NCI-H1694 (cell line): ENCODE data around the gene CDC123.
"Not testable (repeated sequence)": the region's sequence is repeated elsewhere in the genome, so short reads cannot be mapped to it uniquely, and the experiment has no call there.

Source experiments
- DNase-seq: peaks from one replicate; lab custom pipeline; 2025; lab: John Stamatoyannopoulos, UW

The CDC123 gene

GRCh38 chr10:12195603-12196506 is at the start of gene CDC123, which contains the start of gene NUDT5:
Gene CDC123, plus strand, starts transcription at chr10:12196188. Its CDS starts 58 bp downstream, at chr10:12196246.
Gene NUDT5, minus strand, starts transcription at chr10:12195891. Its CDS starts 9,600 bp downstream, at chr10:12186291.
- DNase-seq = peak; percentile 78

DNA sequence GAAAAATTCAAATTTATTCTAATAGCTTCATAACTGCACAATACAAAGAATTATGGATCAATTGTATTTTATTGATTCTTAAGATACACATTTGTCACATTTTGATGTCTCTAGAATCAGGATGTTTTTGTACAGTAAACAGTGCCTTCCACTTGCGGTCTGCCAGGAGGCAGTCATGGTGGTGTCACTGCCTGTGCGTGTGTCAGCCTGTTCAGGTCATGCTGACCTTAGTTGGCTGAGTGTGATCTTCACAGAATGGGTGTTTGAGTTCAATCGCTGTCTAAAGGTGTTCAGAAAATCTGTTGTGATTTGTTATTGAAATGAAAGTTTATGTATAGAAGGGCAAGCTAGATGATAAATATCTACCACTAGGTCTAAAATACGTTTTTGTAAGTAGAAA is 45.8 kb upstream of the CDC123 start:
- DNase-seq = no peak

GRCh38 chr10:12154516-12154915 is 41.5 kb upstream of the CDC123 start:
- DNase-seq = no peak

DNA sequence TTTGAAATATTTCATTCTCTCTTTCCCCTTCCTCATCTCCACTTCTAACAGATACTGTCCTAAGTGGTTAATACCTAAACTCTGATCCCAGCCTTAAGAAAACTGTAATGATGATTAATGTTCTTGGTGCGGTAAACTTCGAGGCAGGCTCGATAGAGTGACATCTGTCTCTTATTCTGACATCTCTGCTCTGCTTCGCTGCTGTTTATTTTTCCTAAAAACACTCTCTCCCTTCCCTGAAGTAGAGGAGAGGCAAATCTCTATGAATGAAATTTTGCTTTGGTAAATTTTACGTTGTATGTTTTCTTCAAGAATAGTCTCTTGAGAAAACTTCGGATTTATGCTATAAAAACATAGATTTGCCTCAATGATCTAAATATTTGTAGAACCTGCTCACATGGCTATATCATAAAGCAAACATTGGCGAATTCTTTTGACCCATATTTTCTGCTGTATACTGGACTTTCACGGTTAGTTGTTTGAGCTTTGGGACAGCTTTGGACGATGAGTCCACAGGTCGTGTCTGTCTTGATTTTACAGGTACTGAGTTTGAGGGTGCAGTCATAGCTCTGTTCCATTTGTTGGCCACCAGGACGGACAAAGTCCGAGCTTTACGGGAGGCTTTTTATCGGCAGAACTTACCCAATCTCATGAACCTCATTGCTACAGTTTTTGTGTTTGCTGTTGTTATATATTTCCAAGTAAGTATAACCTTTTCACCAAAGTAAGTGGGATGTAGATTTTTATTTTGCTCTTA is 39.4 kb upstream of the CDC123 start:
- no peak for DNase-seq

DNA sequence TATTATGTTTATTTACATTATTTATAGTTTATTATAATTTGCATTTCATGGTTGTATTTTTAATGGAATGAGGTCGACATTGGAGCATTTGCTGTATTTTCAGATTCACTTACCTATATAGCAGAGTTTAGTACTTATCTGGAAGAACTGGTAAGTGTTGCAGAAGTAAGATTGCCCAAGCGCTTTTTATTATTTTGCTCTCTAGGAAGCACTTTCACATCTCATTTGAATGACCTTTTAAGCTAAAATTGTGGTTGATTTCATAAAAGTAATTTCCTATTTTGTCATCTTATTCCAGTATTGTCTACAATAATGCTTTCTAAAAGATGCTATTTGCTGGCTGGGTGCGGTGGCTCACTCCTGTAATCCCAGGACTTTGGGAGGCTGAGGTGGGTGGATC is 37.9 kb upstream of the CDC123 start:
- DNase-seq = no peak

DNA sequence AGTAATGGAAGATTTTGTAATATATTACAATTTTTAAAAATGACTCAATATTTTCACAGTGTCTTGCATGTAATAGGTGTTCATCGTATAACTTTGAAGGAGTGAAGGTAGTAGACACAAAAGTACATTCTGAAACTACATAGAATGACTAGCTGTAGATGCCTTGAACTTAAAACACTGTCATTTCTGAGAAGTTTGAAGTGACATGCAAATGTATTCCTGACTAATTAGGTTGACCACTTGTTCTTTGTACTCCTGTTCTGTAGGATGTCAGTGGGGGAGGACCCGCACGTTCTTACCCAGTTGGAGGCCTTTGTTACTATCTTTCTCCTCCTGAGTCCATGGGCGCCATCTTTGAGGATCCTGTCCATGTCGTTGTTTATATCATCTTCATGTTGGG is 35.3 kb upstream of the CDC123 start:
- no peak for DNase-seq

- DNase-seq = no peak
Measured at GRCh38 chr10:12162927-12163326, 33.1 kb upstream of the CDC123 start.

DNA sequence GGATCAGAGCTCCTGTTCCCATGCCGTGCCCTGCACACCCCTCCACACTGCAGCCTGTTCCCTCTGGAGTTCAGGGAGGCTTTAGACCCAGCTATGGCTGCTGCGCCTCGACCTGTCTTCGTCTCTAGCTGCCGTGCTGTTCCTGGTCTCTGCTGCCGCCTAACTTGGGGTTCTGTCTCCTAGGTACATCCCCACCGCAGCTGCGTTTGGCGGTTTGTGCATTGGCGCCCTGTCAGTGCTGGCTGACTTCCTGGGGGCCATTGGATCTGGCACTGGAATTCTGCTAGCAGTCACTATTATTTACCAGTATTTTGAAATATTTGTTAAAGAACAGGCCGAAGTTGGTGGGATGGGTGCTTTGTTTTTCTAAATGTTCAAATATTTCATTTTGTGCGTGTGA is 31.9 kb upstream of the CDC123 start:
- DNase-seq = no peak

DNA sequence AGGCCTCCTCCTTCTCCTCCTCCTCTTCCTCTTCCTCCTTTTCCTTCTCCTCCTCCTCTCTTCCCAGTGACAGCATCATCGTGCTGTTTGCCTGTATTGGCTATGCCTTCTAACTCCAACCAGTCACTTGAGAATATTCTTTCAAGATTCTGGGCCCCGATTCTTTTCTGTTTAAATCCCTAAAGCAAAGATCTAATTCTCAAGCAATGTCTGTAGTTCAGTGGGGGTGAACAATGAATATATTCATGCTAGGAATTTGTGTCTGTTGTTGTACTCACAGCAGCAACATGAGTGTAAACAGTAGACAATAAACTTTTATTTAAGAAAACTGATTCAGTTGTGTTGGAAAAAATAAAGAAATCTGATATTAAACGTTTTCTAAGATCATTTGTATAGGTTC is 31.0 kb upstream of the CDC123 start:
- DNase-seq = no peak

GRCh38 chr10:12165999-12166775 is 29.8 kb upstream of the CDC123 start:
- DNase-seq = no peak

GRCh38 chr10:12171512-12171911 is 24.5 kb upstream of the CDC123 start:
- DNase-seq = not testable (repeated sequence)

DNA sequence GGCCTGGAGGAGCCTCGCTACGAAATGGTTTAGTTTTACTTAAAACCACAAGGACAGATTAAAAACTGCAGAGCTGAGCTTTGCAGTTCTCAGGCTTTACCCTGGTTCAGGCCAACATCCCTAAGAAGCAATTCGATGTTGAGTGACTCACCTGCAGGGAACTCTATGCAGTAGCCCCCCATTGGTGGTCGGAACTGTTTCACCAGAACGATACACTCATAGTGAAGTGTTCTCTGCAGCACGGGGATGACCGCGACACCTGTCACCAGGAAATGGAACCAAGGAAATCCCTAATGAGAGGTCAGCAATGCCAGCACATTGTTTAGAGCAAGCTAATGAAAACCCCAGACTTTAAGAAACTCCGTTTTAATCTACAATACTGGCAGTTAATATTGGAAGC is 18.3 kb upstream of the CDC123 start:
- DNase-seq = no peak

DNA sequence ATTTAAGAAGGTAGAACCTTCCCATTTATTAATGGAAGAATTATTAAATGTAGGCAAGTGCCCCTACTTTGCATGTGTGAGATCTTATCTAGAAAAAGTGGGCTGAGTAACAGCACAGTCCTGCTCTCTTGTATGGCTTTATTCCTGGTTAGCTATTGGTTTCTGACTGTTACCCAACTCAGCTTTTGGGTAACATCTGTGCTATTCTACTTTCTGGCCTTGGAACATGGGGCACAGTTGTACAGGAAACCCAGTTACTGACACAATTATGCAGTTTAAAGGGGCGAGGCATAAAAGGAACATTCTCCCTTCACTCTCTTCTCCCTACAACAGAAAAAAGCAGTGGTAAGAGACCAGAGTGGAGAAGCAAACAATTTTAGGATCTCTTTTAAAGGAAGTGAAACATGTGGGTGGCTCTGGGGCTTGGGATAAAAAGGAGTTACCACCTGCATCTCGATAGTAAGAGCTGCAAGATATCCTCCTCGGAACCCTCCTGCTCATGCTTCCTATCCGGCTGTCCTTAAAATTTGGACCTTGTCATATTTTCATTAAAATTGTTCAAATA is 16.3 kb upstream of the CDC123 start:
- no peak for DNase-seq

DNA sequence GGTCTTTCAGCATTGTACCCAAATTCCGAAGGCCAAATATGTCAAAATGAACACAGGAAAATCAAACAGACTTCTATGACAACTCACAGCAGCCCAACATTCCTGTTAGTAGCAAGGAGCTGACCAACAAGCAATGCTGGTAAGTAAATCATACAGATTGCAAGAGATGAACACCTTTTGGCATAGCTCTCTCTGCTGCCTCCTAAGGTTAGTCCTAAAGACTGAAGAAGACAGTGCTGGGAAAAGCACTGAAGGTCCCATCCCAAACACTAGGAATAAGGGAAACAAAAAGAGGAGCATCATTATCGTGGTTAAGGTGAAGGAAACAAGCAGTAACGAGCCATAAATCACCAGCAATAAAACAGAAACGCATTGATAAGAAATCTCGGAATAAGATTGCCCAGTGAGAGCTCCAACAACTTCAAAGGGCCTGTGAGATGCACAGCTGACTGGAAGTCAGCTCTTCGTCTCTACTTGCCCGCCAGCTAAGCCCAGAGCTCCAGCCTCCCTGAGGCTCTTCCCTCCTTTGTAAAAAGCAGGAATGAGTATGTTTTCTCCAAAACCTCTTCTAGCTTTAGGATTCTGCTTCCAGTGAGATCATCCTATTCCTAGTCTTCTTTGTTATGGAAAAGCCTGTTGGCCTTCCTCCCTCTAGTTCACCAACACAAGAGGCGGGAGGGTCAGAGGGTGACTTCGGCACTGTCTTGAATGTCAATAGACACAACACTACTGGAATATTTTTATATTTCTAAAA is 15.6 kb upstream of the CDC123 start:
- no peak for DNase-seq

DNA sequence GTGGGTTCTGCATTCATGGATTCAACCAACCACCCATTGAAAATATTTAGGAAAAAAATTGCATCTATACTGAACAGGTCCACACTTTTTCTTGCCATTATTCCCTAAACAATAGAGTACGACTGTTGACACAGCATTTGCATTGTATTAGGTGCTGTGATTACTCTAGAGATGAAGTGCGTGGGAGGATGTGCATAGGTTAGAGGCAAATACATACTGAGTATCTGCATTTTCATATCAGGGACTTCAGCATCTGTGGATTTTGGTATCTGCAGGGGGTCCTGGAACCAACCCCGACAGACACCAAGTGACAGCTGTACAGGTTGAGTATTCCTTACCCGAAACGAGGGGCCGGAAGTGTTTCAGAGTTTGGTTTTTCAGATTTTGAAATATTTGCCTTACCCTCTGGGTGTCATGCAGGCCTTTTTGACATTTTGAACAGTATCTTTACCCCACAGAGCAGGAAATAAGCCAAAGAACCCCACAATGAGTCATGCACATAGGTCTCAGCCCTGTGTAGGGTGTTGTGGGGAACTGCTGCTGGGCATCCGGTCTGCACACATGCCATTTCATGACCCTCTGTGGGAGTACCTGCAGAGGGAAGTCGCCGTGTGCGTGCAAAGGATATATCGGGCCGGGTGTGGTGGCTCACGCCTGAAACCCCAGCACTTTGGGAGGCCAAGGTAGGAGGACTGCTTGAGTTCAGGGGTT is 14.8 kb upstream of the CDC123 start:
- no peak for DNase-seq

- DNase-seq = no peak
Measured at GRCh38 chr10:12184165-12184564, 11.8 kb upstream of the CDC123 start.

DNA sequence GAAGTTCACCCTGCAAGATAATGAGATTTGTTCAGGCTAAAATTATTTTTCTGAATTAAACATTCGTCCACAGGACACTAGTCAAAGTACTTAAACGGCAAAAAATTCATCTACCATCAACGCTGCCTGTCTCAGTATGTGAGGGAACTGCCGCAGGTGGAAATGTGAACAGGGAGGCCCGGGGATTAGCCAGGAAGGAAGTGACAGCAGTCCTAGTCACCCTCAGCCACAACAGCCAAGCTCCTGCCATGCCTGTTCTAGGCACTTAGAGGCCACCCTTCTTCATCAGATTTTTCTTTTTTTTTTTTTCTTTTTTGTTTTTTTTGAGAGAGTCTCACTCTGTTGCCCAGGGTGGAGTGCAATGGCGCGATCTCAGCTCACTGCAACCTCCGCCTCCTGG is 9.7 kb upstream of the CDC123 start:
- DNase-seq = no peak

GRCh38 chr10:12187321-12187905 is 8.6 kb upstream of the CDC123 start:
- no peak for DNase-seq

DNA sequence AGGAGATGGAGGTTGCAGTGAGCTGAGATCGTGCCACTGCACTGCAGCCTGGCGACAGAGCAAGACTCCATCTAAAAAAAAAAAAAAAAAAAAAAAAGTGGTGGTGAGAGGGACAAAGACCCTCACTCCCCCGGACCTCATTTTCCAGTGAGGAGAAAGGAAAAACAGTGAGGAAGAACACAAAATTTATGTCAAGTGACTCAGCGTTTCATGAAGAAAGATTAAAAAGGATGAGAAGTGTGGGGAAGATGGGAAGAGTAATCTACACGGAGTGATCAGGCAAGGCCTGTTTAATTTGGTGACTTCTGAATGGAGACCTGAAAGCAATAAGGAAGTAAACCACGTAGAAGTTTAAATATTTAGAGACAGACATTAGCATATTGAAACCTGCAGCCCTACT is 7.3 kb upstream of the CDC123 start:
- DNase-seq = no peak

- no peak for DNase-seq
Measured at GRCh38 chr10:12189426-12189825, 6.6 kb upstream of the CDC123 start.
